ENCODE results near the gene WDR90.

The WDR90 gene

DNA sequence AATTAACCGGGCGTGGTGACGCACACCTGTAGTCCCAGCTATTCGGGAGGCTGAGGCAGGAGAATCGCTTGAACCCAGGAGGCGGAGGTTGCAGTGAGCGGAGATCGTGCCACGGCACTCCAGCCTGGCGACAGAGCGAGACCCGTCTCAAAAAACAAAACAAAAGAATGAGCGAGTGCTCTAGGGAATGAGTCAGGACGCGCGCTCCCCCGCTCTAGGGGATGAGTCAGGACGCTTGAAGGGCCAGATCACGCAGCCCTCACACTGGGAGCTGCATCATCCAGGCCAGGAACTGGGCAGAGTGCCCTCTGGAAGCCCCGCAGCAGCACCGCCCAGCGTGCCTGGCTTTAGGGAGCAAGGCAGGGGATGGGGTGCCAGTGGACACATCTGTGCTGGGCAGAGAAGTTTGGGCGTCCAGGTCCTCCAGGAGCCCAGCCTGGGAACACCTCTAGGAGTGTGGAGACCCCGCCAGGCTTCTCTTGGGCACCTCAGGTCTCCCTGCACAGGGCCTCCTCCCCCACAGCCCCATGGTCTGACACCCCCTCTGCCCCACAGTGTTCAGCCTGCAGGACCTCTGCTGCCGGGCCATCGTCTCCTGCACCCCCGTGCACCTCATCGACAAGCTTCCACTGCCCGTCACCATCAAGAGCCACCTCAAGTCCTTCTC, 22.2 kb upstream of the WDR90 start:
- peak; percentile 95 for DNase-seq (ENCODE audit: low read depth)

DNA sequence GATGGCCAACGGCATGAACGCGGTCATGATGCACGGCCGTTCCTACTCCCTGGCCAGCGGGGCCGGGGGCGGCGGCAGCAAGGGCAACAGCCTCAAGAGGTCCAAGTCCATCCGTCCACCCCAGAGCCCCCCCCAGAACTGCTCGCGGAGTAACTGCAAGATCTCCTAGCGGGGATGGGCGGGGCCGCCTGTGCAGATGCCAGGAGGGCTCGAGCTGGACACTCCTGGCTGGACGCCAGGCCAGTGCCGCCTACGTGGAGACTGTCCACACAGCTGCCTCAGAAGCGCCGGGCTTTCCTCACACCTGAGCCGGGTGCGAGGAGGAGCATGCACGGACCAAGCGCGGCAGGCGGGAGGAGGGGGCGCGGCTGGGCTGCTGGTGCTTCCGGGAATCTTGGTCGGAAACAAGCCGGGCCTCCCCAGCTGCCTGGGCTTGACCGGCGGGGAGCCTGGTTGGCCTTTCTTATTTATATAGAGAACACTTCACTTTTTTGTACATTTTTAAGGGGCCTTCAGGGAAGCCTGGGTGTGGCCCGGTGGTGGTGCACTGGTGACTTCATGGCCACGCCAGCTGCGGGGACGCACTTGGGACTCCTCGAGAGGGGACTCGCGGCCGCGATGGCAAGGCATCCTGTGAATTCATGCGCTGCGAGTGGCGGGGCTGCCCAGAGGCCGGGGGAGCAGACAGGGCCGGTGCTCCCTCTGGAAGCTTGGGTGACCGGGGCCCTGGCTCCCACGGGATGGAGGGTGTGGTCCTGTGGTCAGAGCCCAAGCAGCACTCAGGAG, 21.5 kb upstream of the WDR90 start:
- peak; percentile 25 for DNase-seq (ENCODE audit: low read depth)

DNA sequence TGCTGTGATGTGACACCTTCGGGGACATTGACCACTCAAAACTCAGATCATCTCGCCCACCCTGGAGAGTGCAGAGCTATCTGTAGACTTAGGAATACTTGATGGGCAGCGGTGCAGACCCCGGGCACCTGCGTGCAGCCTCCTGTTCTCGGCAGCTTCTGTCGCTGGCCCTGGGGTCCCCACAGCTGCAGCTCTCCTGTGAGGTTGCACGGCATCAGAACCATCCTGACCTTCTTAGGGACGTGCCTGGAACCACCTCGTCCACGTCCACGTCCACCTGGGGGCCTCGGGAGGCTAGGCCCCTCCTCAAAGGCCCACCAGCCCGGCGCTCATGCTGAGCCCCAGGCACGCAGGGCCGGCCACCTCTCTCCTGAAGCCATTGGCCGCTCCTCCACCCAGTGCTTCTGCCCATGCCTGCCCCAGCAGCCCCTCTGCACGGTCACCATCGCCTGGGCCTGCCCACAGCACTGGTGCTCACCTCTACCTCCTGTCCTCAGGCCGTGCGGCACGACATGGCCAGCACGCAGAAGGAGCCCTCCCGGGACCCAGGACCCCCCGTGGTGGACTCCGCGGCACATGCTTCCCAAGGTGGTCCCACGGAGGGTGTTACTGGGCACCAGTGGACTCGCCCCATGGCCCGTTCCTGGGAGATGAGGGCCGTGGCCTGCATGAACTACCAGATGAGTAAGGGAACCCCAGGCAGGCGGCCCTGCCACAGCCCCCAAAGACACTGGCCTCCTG, 20.7 kb upstream of the WDR90 start:
- DNase-seq (ENCODE audit: low read depth): no peak

DNA sequence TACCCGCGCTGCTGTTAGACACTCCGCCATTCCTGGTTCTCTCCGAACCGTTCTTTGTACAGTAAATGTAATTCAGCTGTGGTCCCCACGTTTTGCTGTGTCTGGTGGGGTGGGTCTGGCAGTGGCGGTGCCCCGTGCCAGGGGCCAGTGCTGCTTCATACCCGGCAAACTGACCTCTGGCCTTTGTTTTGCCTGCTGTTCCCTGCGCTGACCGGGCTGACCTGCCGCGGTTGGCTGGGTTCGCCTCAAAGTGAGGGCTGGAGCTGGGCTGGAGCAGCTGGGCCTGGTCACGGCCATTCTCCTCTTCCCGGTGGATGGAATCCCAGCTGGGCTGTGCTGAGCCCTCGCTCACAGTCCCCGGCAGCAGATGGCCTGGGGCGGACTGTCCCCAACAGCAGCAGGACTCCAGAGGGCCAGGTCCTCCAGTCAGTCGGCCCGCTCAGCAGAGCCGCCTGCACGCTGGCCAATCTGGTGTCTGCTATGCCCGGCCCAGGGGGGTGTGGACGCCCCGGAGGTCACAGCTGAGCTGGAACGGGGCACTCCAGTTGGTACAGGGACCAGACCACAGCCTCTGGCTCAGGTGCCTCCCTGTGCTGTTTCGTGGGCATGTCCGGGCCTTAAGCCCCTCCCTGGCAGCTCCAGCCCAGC, 19.9 kb upstream of the WDR90 start:
- no peak for DNase-seq (ENCODE audit: low read depth)

DNA sequence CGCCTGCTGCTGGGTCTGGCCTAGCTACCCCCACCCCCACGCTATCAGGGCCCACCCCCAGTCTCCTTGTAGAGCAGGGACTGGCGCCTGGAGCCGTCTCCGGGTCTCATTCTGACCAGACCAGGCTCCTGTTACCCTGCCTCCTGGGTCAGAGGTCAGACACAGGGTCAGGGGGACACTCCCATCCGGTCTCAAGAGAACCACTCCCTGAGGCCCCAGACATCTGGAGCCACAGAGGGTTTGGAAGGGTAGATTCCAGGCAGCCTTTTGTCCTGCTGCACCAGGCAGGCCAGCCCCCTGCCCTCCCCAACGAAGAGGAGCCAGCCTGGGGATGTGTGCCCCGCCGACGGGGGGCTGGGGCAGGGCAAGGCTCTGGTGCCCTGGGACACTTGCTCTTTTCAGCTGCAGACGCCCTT, 19.3 kb upstream of the WDR90 start:
- no peak for DNase-seq (ENCODE audit: low read depth)

DNA sequence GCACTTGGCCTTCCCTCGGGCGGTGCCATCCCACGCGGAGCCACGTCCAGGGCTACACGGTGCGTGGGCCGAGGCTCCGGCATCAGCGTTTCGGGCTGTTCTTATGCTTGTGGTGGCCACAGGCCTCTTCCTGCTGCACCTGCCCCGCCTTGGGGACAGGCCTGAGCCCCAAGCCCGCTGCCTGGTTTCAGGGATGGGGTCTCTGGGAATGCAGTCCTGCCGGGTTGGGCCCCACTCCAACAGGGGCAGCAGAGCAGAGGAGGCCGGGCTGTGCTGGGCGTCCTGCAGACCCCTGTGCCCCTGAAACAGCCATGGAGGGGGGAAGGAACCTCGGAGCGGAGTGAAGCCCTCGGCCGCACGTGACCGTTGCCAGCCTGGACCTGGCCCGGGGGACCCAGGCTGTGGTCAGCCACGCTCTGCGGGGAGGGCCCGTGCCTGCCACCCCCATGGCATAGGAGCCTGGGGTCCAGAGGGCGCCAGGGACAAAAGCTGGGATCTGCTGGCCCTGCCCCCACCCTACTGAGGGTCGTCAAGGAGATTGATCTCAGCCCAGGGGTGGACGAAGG, 18.8 kb upstream of the WDR90 start:
- no peak for DNase-seq (ENCODE audit: low read depth)

DNA sequence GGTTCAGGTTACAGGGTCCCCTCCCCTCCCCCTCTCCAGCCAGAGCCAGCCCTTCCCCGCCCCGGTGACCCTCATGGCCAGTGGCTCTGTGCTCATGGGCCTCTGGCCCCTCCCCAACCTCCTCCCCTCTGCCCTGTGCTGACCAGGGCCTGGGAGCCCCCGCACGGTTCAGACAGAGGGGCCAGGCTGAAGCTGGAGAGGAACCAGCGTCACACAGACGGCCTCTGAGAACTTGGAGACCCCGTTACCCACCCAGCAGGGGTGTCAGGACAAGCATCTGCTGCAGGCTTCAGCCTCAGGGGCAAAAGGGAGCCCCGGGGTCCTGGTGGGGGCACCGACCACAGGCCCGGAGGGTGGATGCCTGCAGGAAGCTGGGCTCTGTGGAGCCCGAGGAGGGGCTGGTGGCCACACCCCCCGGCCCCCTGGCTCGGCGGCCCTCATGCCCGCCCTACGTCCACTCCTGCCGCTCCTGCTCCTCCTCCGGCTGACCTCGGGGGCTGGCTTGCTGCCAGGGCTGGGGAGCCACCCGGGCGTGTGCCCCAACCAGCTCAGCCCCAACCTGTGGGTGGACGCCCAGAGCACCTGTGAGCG, 18.3 kb upstream of the WDR90 start, which contains the start of gene WFIKKN1:
WFIKKN1 (plus strand) TSS at position 171 of the 591 bp plus-strand sequence; CDS start at position 440, 269 bp downstream.
- no peak for DNase-seq (ENCODE audit: low read depth)

DNA sequence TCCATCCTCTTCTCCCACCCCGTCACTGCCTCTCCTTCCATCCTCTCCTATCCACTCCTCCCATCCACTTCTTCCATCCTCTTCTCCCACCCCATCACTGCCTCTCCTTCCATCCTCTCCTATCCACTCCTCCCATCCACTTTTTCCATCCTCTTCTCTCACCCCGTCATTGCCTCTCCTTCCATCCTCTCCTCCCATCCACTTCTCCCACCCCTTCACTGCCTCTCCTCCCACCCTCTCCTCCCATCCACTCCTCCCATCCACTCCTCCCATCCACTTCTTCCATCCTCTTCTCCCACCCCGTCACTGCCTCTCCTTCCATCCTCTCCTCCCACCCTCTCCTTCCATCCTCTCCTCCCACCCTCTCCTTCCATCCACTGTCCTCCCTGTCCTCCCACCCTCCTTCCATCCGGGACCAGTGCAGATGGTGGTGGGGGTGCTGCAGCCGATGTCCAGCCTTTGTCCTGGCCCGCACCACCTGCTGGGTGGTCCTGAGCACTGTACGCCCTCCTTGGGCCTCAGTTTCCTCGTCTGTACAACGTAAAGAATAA, 17.3 kb upstream of the WDR90 start:
- DNase-seq (ENCODE audit: low read depth): no peak

DNA sequence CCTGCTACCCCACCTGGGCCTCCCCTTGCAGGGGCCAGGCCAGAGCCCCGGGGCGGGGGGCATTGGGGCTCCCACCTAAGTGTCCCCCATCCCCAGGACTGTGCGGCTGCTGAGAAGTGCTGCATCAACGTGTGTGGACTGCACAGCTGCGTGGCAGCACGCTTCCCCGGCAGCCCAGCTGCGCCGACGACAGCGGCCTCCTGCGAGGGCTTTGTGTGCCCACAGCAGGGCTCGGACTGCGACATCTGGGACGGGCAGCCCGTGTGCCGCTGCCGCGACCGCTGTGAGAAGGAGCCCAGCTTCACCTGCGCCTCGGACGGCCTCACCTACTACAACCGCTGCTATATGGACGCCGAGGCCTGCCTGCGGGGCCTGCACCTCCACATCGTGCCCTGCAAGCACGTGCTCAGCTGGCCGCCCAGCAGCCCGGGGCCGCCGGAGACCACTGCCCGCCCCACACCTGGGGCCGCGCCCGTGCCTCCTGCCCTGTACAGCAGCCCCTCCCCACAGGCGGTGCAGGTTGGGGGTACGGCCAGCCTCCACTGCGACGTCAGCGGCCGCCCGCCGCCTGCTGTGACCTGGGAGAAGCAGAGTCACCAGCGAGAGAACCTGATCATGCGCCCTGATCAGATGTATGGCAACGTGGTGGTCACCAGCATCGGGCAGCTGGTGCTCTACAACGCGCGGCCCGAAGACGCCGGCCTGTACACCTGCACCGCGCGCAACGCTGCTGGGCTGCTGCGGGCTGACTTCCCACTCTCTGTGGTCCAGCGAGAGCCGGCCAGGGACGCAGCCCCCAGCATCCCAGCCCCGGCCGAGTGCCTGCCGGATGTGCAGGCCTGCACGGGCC, 16.5 kb upstream of the WDR90 start:
- DNase-seq (ENCODE audit: low read depth): no peak

DNA sequence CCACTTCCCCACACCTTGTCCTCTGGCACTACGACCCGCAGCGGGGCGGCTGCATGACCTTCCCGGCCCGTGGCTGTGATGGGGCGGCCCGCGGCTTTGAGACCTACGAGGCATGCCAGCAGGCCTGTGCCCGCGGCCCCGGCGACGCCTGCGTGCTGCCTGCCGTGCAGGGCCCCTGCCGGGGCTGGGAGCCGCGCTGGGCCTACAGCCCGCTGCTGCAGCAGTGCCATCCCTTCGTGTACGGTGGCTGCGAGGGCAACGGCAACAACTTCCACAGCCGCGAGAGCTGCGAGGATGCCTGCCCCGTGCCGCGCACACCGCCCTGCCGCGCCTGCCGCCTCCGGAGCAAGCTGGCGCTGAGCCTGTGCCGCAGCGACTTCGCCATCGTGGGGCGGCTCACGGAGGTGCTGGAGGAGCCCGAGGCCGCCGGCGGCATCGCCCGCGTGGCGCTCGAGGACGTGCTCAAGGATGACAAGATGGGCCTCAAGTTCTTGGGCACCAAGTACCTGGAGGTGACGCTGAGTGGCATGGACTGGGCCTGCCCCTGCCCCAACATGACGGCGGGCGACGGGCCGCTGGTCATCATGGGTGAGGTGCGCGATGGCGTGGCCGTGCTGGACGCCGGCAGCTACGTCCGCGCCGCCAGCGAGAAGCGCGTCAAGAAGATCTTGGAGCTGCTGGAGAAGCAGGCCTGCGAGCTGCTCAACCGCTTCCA, 15.7 kb upstream of the WDR90 start:
- DNase-seq (ENCODE audit: low read depth): no peak

DNA sequence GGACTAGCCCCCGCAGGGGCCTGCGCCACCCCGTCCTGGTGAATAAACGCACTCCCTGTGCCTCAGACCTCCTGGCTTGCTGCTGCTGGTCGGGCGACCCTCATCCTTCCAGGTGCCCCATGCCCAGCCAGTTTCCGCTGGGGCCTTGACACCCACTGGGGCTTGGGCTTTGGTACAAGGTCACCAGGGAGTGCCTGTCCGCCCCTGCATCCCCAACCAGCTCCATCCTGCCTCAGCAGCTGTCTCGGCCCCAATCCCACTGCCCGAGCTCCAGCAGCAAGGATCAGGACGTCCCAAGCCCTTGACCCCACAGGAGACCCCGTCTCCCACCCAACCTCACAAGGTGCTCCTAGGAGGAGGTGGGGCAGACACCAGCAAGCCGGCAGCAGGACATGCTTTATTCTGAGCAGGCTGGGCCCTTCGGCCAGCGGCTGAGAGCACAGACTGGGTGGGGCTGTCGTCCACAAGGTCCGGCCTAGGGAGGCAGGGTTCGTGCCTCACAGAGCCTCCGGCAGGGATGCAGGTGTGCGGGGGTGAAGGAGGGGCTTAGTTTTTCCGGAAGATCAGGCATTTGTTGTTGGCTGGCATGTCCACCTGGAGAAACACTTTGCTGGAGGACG, 15.0 kb upstream of the WDR90 start:
- DNase-seq (ENCODE audit: low read depth): no peak

DNA sequence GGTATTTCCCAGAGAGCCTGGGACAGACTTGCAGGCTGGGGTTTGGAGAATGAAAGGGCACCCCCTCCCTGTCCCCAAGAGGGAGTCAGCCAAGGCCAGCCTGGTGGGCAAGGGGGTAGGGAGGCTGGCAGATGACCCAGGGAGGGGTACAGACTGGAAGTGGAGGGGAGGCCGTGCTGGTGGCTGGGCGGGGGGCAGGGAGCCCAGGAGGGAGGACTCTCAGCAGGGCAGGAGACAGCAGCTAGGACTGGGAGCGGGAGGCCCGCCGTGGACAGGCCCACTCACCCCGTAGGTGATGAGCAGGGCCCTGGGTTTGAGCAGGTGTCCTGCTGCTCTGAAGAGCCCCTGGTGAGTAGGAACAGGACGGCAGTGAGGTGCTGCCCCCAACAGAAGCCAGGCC, 14.2 kb upstream of the WDR90 start:
- DNase-seq (ENCODE audit: low read depth): no peak

DNA sequence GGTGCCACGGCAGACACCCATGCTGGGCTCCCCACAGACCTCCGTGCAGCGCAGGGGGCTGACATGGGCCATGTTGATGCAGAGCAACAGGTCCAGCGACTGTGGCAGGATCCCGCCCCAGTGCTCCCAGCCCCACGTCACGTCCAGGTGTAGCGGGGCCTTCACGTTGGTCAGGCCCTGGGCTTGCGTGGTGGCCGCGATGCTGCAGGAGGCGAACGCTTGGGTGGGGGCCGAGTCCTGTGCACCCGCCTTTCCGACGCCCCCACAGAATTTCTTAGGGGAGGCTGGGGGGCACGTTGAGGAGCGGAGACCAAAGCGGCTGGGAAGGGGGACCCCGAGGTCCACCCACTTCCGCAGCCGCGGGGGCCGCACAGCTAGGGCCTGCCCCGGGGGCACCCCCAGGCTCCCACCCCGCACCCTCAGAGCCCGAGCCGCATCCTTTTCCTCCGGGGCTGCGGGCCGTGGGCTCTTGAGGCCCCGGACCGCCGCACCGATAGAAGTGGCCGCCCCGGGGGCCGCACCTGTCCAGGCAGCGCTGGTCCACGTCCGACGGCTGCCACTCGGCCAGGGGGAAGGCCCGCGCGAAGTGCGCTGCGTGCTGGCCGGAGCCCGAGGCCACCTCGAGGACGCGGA, 13.5 kb upstream of the WDR90 start:
- DNase-seq (ENCODE audit: low read depth): no peak

DNA sequence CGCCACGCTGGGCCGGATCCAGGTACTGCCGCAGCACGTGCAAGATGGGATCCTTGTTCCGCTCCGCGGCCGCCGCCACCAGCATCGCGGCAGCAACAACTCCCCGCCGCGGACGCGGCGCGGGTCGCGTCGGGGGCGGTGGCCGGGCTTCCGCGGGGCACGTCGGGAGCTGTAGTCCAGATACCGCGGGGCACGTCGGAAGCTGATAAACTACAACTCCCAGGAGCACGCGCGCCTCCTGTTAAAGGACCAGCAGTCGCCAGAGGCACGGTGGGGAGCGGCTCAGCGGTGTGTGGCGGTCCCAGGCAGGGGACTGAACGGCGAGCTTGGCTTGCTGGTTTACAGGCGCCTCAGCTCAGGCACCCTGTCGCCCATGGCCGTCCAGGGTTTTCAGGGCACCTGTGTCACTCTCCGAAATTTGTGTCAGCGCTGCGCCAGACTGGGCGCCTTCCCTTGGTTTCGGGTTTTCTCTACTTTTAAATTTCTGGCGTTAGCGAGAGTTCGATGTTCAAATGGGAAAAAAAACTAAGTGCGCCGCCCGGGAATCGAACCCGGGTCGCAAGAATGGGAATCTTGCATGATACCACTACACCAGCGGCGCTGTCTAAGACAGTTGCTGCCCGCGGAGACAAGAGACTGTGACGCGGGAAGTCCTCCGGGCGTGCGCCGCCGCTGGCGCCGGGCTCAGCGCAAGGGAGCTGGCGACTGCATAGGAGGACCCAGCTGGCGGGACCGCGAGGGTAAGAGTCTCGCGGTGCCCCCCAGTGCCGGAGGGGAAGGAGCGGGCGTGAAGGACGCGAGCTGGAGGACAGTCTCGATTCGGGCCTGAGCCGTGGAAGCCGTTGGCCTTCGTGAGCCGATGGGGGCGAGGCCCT, 12.7 kb upstream of the WDR90 start, which contains the start of gene METTL26:
METTL26 (minus strand) TSS at position 100 of the 875 bp plus-strand sequence; CDS start at position 85, 15 bp downstream.
- DNase-seq (ENCODE audit: low read depth): peak; percentile 89

DNA sequence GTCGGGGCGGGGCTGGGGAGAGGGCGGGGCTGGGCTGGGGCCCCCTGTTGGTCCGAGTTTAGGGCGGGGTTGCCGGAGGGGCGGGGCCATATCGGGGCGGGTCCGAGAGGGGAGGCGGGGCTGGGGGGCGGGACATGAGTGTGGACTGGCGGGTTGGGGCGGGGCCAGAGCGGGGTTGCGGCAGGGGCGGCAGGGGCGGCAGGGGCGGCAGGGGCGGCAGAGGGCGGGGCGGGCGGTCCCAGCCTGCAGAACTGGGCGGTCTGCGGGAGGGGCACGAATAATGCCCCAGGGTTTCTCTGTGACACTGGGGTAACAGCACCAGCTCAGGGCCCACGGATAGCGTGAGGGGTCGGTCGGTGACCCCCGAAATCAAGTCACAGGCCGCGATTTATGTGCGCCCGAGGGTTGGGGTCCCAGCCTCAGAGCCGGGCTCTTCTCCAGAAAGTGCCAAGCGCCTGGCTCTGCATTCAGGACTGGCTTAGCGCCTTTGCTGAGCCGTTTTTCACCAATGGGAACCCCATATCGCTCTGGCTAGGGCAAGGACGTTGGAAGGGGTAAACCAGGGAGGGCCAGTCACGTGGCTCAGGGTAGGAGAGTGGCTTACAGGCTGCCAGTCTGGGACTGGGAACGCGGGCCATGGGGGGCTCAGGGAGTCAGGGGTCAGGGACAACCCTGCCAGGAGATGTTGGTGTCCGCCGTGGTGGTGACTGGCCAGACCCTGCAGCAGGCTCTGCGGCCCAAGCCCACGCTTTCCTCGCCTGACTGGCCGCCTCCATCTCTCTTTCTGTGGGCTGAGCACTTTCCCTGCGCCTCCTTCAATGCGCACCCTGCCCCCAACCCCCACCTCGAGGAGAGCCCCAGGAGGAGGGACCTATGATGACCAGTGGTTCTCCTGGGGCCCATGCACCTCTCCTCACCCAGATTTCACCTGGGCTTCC, 11.8 kb upstream of the WDR90 start:
- DNase-seq (ENCODE audit: low read depth): peak; percentile 76

DNA sequence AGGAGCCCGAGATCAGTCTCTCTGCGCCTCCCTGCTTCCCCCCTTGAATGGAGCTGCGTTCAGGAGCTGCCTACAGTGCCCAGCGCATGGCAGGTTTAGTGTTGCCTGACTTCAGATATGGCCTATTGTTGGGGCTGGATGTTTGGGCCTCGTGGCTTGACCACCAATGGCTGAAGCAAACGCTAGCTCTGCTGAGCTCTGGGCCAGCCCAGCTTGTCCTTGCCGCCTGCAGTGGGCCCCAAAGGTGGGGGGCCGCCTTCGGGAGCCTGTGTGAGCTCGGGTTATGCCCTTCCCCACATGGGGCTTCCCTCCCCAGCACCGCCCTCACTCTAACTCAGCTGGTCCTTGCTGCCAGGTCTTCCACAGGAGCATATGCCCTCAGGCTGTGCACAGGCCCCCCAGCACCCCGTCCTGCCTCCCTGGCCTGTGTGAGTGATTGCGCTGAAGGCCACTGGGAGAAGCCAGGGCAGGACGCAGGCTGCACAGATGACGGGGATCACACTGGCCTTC, 11.1 kb upstream of the WDR90 start:
- no peak for DNase-seq (ENCODE audit: low read depth)

Data from amniotic epithelial cell (primary cell).